Osteoblast (primary cell): ENCODE measurements around the gene TAS1R1. TPM values are rescaled to one million over a fixed set of nuclear protein-coding genes. Genes with fewer than 3 reads are reported as not detected.

Source experiments
- DNase-seq: peaks from one replicate; pipeline ENCODE4 v3.0.0; 2011; ENCODE audit warnings: low spot score, mixed read lengths; ENCODE audit not compliant: insufficient read length; ENCODE audit errors: missing footprints
- H2AFZ ChIP-seq: 2 replicates; pipeline ENCODE4 v1.6.0; 2011; ENCODE audit warnings: mild to moderate bottlenecking, low read length
- H3K27ac ChIP-seq: 2 replicates; pipeline ENCODE4 v1.5.1; 2011; ENCODE audit warnings: mild to moderate bottlenecking, low read depth, low read length, moderate library complexity
- H3K27me3 ChIP-seq: 2 replicates; pipeline ENCODE4 v1.6.0; 2012; ENCODE audit warnings: mild to moderate bottlenecking, control low read depth, inconsistent platforms, low read length, moderate library complexity; ENCODE audit not compliant: insufficient read depth
- H3K36me3 ChIP-seq: 2 replicates; pipeline ENCODE4 v1.5.1; 2011; ENCODE audit warnings: mild to moderate bottlenecking, low read length, control low read depth, moderate library complexity; ENCODE audit not compliant: insufficient read depth
- H3K4me1 ChIP-seq: 2 replicates; pipeline ENCODE4 v1.5.1; 2011; ENCODE audit warnings: mild to moderate bottlenecking, low read length, control low read depth, moderate library complexity; ENCODE audit not compliant: insufficient read depth
- H3K4me2 ChIP-seq: 2 replicates; pipeline ENCODE4 v1.6.0; 2011; ENCODE audit warnings: mild to moderate bottlenecking, low read length; ENCODE audit not compliant: insufficient read depth
- H3K4me3 ChIP-seq: fragments of 200-600 bp; sonication (generic); 3 replicates; pipeline ENCODE4 v1.5.1; 2012; ENCODE audit warnings: mild to moderate bottlenecking, low read length, inconsistent platforms; ENCODE audit not compliant: insufficient read depth
- H3K79me2 ChIP-seq: 2 replicates; pipeline ENCODE4 v1.6.0; 2012; ENCODE audit warnings: mild to moderate bottlenecking, low read length, control low read depth, inconsistent platforms; ENCODE audit not compliant: insufficient read depth
- H3K9me3 ChIP-seq: 2 replicates; pipeline ENCODE4 v1.5.1; 2011; ENCODE audit warnings: low read depth, low read length, control low read depth
- H4K20me1 ChIP-seq: 2 replicates; pipeline ENCODE4 v1.6.0; 2012; ENCODE audit warnings: mild to moderate bottlenecking, low read length, control low read depth; ENCODE audit not compliant: insufficient read depth
- CTCF ChIP-seq: IDR thresholded peaks from 2 replicates; pipeline ENCODE4 v1.5.1; 2011; ENCODE audit warnings: mild to moderate bottlenecking, low read depth, low read length, moderate library complexity; ENCODE audit errors: extremely low read depth
- total RNA-seq: library from RNA; depleted of rRNA; stranded (reverse); fragments of >200 nt; gene quantifications from 2 replicates; pipeline ENCODE4 v1.2.3, GENCODE V29; 2012

The TAS1R1 gene
- total RNA-seq, 1 donor: under 0.01 TPM

- Histone ChIP-seq H3K9me3 (no peaks in the 10 kb centered on the region), H3K79me2 (peaks cover 71% of the 10 kb centered on the region), H3K27me3 (no peaks in the 10 kb centered on the region), H3K4me3 (peak overlapping the region; percentile 96), H4K20me1 (peaks cover 38% of the 10 kb centered on the region), H3K4me2 (peak overlapping the region; percentile 88), H3K36me3 (peaks cover 28% of the 10 kb centered on the region), H2AFZ (no peak overlapping the region), H3K27ac (no peak overlapping the region), H3K4me1 (peaks cover 5% of the 10 kb centered on the region)
- peak; percentile 85 for DNase-seq
- no peak for TF ChIP-seq CTCF
Observed at GRCh38 chr1:6614929-6615785, 60.0 kb downstream of the TAS1R1 start.

GRCh38 chr1:6619045-6619444 is 63.9 kb downstream of the TAS1R1 start:
- Histone ChIP-seq H3K4me2 (no peak overlapping the region), H3K9me3 (no peaks in the 10 kb centered on the region), H3K79me2 (peaks cover 91% of the 10 kb centered on the region), H3K27me3 (no peaks in the 10 kb centered on the region), H2AFZ (no peak overlapping the region), H3K36me3 (peaks cover 63% of the 10 kb centered on the region), H3K27ac (no peak overlapping the region), H4K20me1 (peaks cover 70% of the 10 kb centered on the region), H3K4me3 (no peak overlapping the region), H3K4me1 (no peaks in the 10 kb centered on the region)
- no peak for DNase-seq
- TF ChIP-seq CTCF: no peak

GRCh38 chr1:6621429-6622391 is 66.6 kb downstream of the TAS1R1 start:
- Histone ChIP-seq H3K27ac (no peak overlapping the region), H4K20me1 (peaks cover 60% of the 10 kb centered on the region), H2AFZ (no peak overlapping the region), H3K9me3 (no peaks in the 10 kb centered on the region), H3K27me3 (no peaks in the 10 kb centered on the region), H3K4me3 (no peak overlapping the region), H3K4me2 (no peak overlapping the region), H3K79me2 (peaks cover 84% of the 10 kb centered on the region), H3K4me1 (peaks cover 9% of the 10 kb centered on the region), H3K36me3 (peaks cover 59% of the 10 kb centered on the region)
- peak; percentile 87 for DNase-seq
- no peak for TF ChIP-seq CTCF
